OCI-LY3 (cell line): Measurements from ENCODE around the gene C7orf33.

Source experiments
- H2AFZ ChIP-seq: fragments of 200-600, 300-600 bp; shearing (Covaris generic); 2 replicates; pipeline ENCODE4 v1.6.0; 2014; ENCODE audit warnings: antibody characterized with exemption, low read depth, low read length
- H3K27ac ChIP-seq: fragments of 200-600, 300-600 bp; sonication (generic); 2 replicates; pipeline ENCODE4 v1.5.1; 2014; ENCODE audit warnings: mild to moderate bottlenecking, low read length, moderate library complexity, mixed read lengths
- H3K27me3 ChIP-seq: fragments of 200-600, 300-600 bp; sonication (generic); 2 replicates; pipeline ENCODE4 v1.6.1; 2014; ENCODE audit warnings: low read depth, low read length, mixed read lengths
- H3K36me3 ChIP-seq: fragments of 200-600, 300-600 bp; sonication (generic); replicated peaks from 2 replicates; pipeline ENCODE3; 2014; ENCODE audit warnings: low read depth, low read length, mixed read lengths
- H3K4me1 ChIP-seq: fragments of 300-600, 200-600 bp; sonication (generic); 2 replicates; pipeline ENCODE4 v1.6.1; 2014; ENCODE audit warnings: low read length, mixed read lengths
- H3K4me2 ChIP-seq: fragments of 200-600, 300-600 bp; sonication (generic); 2 replicates; pipeline ENCODE4 v1.6.1; 2014; ENCODE audit warnings: low read length, mixed read lengths
- H3K4me3 ChIP-seq: fragments of 300-600, 200-600 bp; sonication (generic); 2 replicates; pipeline ENCODE4 v1.5.1; 2014; ENCODE audit warnings: antibody characterized with exemption, mild to moderate bottlenecking, low read length, moderate library complexity
- H3K79me2 ChIP-seq: fragments of 300-600, 200-600 bp; shearing (Covaris generic); 2 replicates; pipeline ENCODE4 v1.6.1; 2014; ENCODE audit warnings: mild to moderate bottlenecking, low read length, mixed read lengths
- H3K9ac ChIP-seq: fragments of 300-600, 200-600 bp; shearing (Covaris generic); 2 replicates; pipeline ENCODE4 v1.6.0; 2014; ENCODE audit warnings: mild to moderate bottlenecking, low read length, moderate library complexity
- H3K9me3 ChIP-seq: fragments of 200-600, 300-600 bp; shearing (Covaris generic); 2 replicates; pipeline ENCODE4 v1.6.1; 2014; ENCODE audit warnings: low read length, mixed read lengths; ENCODE audit not compliant: insufficient read depth
- H4K20me1 ChIP-seq: fragments of 200-600, 300-600 bp; sonication (generic); 2 replicates; pipeline ENCODE4 v1.6.1; 2016; ENCODE audit warnings: low read length, mixed read lengths; ENCODE audit not compliant: insufficient read depth
- CTCF ChIP-seq: fragments of 200-600, 300-600 bp; sonication (generic); IDR thresholded peaks from 2 replicates; pipeline ENCODE4 v1.5.1; 2014; ENCODE audit warnings: antibody characterized with exemption, low read length, low read depth
- EZH2phosphoT487 ChIP-seq: fragments of 200-600 bp; shearing (Covaris generic); IDR thresholded peaks from 2 replicates; pipeline ENCODE4 v1.6.1; 2018; ENCODE audit warnings: antibody characterized with exemption, mixed run types, low read depth

C7orf33 gene

GRCh38 chr7:148657929-148658328 lies 67.4 kb downstream of the C7orf33 start:
- Histone ChIP-seq H3K4me1 (no peaks in the 10 kb centered on the region), H3K9me3 (no peaks in the 10 kb centered on the region), H2AFZ (no peak overlapping the region), H3K79me2 (no peaks in the 10 kb centered on the region), H3K9ac (no peak overlapping the region), H3K27me3 (no peaks in the 10 kb centered on the region), H4K20me1 (no peaks in the 10 kb centered on the region), H3K36me3 (no peaks in the 10 kb centered on the region), H3K27ac (no peak overlapping the region), H3K4me2 (no peak overlapping the region), H3K4me3 (no peak overlapping the region)
- TF ChIP-seq CTCF (no peak), EZH2phosphoT487 (no peak)

GRCh38 chr7:148661471-148661870 lies 70.9 kb downstream of the C7orf33 start:
- H2AFZ ChIP-seq = no peak overlapping the region
- no peak overlapping the region for H3K4me3 ChIP-seq
- H3K9ac ChIP-seq = no peak overlapping the region
- H3K4me2 ChIP-seq = no peak overlapping the region
- no peak overlapping the region for H3K27ac ChIP-seq
- no peaks in the 10 kb centered on the region for H3K27me3 ChIP-seq
- H3K4me1 ChIP-seq = no peaks in the 10 kb centered on the region
- no peaks in the 10 kb centered on the region for H4K20me1 ChIP-seq
- TF ChIP-seq CTCF (no peak), EZH2phosphoT487 (no peak)
- no peaks in the 10 kb centered on the region for H3K79me2 ChIP-seq
- no peaks in the 10 kb centered on the region for H3K9me3 ChIP-seq
- H3K36me3 ChIP-seq = no peaks in the 10 kb centered on the region

- Histone ChIP-seq H3K9ac (no peak overlapping the region), H2AFZ (no peak overlapping the region)
Observed at GRCh38 chr7:148662646-148663045, 72.1 kb downstream of the C7orf33 start.

GRCh38 chr7:148664324-148664723 lies 73.8 kb downstream of the C7orf33 start:
- Histone ChIP-seq H3K36me3 (no peaks in the 10 kb centered on the region), H3K4me2 (no peak overlapping the region), H3K79me2 (no peaks in the 10 kb centered on the region), H3K27me3 (no peaks in the 10 kb centered on the region), H4K20me1 (no peaks in the 10 kb centered on the region), H2AFZ (no peak overlapping the region), H3K4me1 (no peaks in the 10 kb centered on the region), H3K9ac (no peak overlapping the region), H3K4me3 (no peak overlapping the region), H3K9me3 (no peaks in the 10 kb centered on the region), H3K27ac (no peak overlapping the region)
- no peak for TF ChIP-seq EZH2phosphoT487
- TF ChIP-seq CTCF = no peak

More at GRCh38 chr7:148662646-148663045, 72.1 kb downstream of the C7orf33 start:
- Histone ChIP-seq H3K36me3 (no peaks in the 10 kb centered on the region), H4K20me1 (no peaks in the 10 kb centered on the region), H3K4me1 (no peaks in the 10 kb centered on the region), H3K27me3 (no peaks in the 10 kb centered on the region), H3K27ac (no peak overlapping the region), H3K4me2 (no peak overlapping the region), H3K9me3 (no peaks in the 10 kb centered on the region), H3K4me3 (no peak overlapping the region), H3K79me2 (no peaks in the 10 kb centered on the region)
- TF ChIP-seq EZH2phosphoT487 = no peak
- no peak for TF ChIP-seq CTCF
